ENCODE results near the gene BAIAP2L2. TPM values are rescaled to one million over a fixed set of nuclear protein-coding genes. Genes with fewer than 3 reads are reported as not detected.
A peak's percentile ranks its signal among the peaks of the same experiment; 100 is the strongest.

Gene BAIAP2L2
- polyA plus RNA-seq, 2 of the 4 experiments (the other 2 are of a cell fraction): 3.5 to 4.7 TPM

- ChIA-PET CTCF (interaction anchor here (0.8 to 3.0 kb wide), 17 partner anchors 9 to 229 kb away, joined by 3 to 36 read pairs (median 5); no protein-coding TSS in a partner anchor), POLR2A (interaction anchor here (0.6 kb wide), 1 partner anchor 68 kb away, joined by 6 read pairs; no protein-coding TSS in a partner anchor)
- no peak for ATAC-seq
Observed at GRCh38 chr22:38115423-38116205, 5.1 kb upstream of the BAIAP2L2 start.

GRCh38 chr22:38114484-38115398, 4.3 kb upstream of the BAIAP2L2 start:
- Histone ChIP-seq H3K4me2 (no peak overlapping the region), H3K4me1 (peaks cover 27% of the 10 kb centered on the region), H3K4me3 (no peak overlapping the region), H3K27ac (no peak overlapping the region), H3K9me3 (no peaks in the 10 kb centered on the region)
- no peak for FAIRE-seq
- peak; percentile 59 to 84 for ATAC-seq
- ChIA-PET POLR2A (interaction anchor here (0.6 to 1.0 kb wide), 2 partner anchors 50 to 58 kb away, joined by 3 read pairs; partner anchors contain the start of gene PICK1), CTCF (interaction anchor here (0.6 to 3.0 kb wide), 55 partner anchors 9 to 334 kb away, joined by 3 to 36 read pairs (median 4); partner anchors contain the start of gene MAFF)
- TF ChIP-seq CTCF (IDR thresholded peaks at IDR 0.05): peak; percentile 72
- peak; percentile 63 to 66 for TF ChIP-seq RAD21 (conservative IDR thresholded peaks at IDR 0.05 in 1 of 2, IDR thresholded peaks at IDR 0.05 in 1 of 2)
- no peak for TF ChIP-seq HOXA7 (CRISPR knock-in tag; IDR thresholded peaks at IDR 0.05)
- peak; percentile 62 for TF ChIP-seq SMC3 (IDR thresholded peaks at IDR 0.05)
- peak; percentile 67 to 82 for DNase-seq (ENCODE audit: low read depth in 1 of 2, low spot score in 1 of 2)
- 28% methylated on average over 2 of the region's 32 CpGs for WGBS (ENCODE audit: missing lambda C conversion rate)

More at GRCh38 chr22:38115423-38116205, 5.1 kb upstream of the BAIAP2L2 start:
- Histone ChIP-seq H3K4me2 (no peak overlapping the region), H3K27ac (no peak overlapping the region), H3K4me1 (peaks cover 21% of the 10 kb centered on the region), H3K4me3 (no peak overlapping the region), H3K9me3 (no peaks in the 10 kb centered on the region)
- WGBS (ENCODE audit: missing lambda C conversion rate): 93% methylated on average over 8 of the region's 31 CpGs
- DNase-seq (ENCODE audit: low read depth in 1 of 2, low spot score in 1 of 2) (no peak), FAIRE-seq (no peak)
- TF ChIP-seq HEYL (CRISPR knock-in tag; IDR thresholded peaks at IDR 0.05) (no peak), BHLHE40 (IDR thresholded peaks at IDR 0.05; ENCODE audit: low read depth, low read length) (no peak), ATOH8 (CRISPR knock-in tag; IDR thresholded peaks at IDR 0.05; ENCODE audit: low read depth) (no peak), MYC (IDR thresholded peaks at IDR 0.05; ENCODE audit: borderline replicate concordance, low read length) (no peak), ZFP36 (IDR thresholded peaks at IDR 0.05; ENCODE audit: borderline replicate concordance, partially characterized antibody) (no peak), EHF (CRISPR knock-in tag; IDR thresholded peaks at IDR 0.05) (no peak), EP300 (IDR thresholded peaks at IDR 0.05) (no peak), BCL3 (IDR thresholded peaks at IDR 0.05) (no peak)

- Histone ChIP-seq H3K9me3 (no peaks in the 10 kb centered on the region), H3K4me1 (peaks cover 49% of the 10 kb centered on the region), H3K4me2 (peak overlapping the region; percentile 99), H3K4me3 (no peak overlapping the region), H3K27ac (peak overlapping the region; percentile 91 to 96; a peak in 4 of 6 replicates)
- POLR2A ChIA-PET: no interaction called here
- DNase-seq (ENCODE audit: low read depth in 1 of 2, low spot score in 1 of 2) (no peak), ATAC-seq (no peak), FAIRE-seq (no peak)
- no peak for TF ChIP-seq TP53 (CRISPR knock-in tag; IDR thresholded peaks at IDR 0.05)
- CTCF ChIA-PET: interaction anchor here (1.4 to 2.6 kb wide), 5 partner anchors 25 to 60 kb away, joined by 3 to 10 read pairs (median 4); no protein-coding TSS in a partner anchor
- 82% methylated on average over 10 of the region's 22 CpGs for WGBS (ENCODE audit: missing lambda C conversion rate)
Observed at GRCh38 chr22:38112381-38112780, 1.9 kb upstream of the BAIAP2L2 start.

Measured in A549 (cell line).